MCF 10A (cell line): ENCODE measurements around the gene STAG3. TPM values are rescaled to one million over a fixed set of nuclear protein-coding genes. Genes with fewer than 3 reads are reported as not detected.
"Not testable (repeated sequence)": the region's sequence is repeated elsewhere in the genome, so short reads cannot be mapped to it uniquely, and the experiment has no call there.

Experiments used
- BruUV-seq: library from RNA; stranded (reverse); fragments of 400-500 nt; replicated peaks from 2 replicates; lab custom pipeline; 2021; lab: Mats Ljungman, UMichigan
- CTCF ChIA-PET: fragments of 300-600 bp; sonication (Branson Sonifier 250); formaldehyde crosslinking; extraction: SDS; loops from one replicate; lab custom pipeline; 2021; ENCODE audit warnings: antibody characterized with exemption, inconsistent platforms; lab: Yijun Ruan, JAX
- POLR2A ChIA-PET: fragments of 300-600, 350-650 bp; sonication (Branson Sonifier 250); formaldehyde crosslinking; extraction: SDS; loops from one replicate; lab custom pipeline; 2020; ENCODE audit warnings: antibody characterized with exemption, inconsistent platforms; lab: Yijun Ruan, JAX
- DNase-seq: peaks from one replicate; pipeline ENCODE4 v3.0.0-alpha.2; 2018; ENCODE audit not compliant: unreplicated experiment
- H3K27ac Mint-ChIP-seq: one replicate; pipeline ENCODE4 v1.8.0; 2022; ENCODE audit warnings: mild to moderate bottlenecking, low read depth, mixed read lengths; ENCODE audit not compliant: unreplicated experiment
- H3K27me3 Mint-ChIP-seq: one replicate; pipeline ENCODE4 v1.8.0; 2022; ENCODE audit warnings: mixed read lengths; ENCODE audit not compliant: insufficient read depth, unreplicated experiment
- H3K36me3 Mint-ChIP-seq: one replicate; pipeline ENCODE4 v1.8.0; 2022; ENCODE audit warnings: mild to moderate bottlenecking, moderate library complexity, mixed read lengths; ENCODE audit not compliant: insufficient read depth, unreplicated experiment
- H3K4me1 Mint-ChIP-seq: one replicate; pipeline ENCODE4 v1.8.0; 2022; ENCODE audit warnings: mixed read lengths; ENCODE audit not compliant: insufficient read depth, unreplicated experiment
- H3K4me3 Mint-ChIP-seq: one replicate; pipeline ENCODE4 v1.8.0; 2022; ENCODE audit warnings: mild to moderate bottlenecking, moderate library complexity, mixed read lengths; ENCODE audit not compliant: unreplicated experiment
- H3K9me3 Mint-ChIP-seq: one replicate; pipeline ENCODE4 v1.8.0; 2022; ENCODE audit warnings: mixed read lengths; ENCODE audit not compliant: unreplicated experiment
- intact Hi-C: fragments of 100-400 bp; cut with micrococcal nuclease; formaldehyde crosslinking; loops from 2 replicates; pipeline ENCODE4 v1.14.1; 2022
- microRNA-seq: library from miRNA; unstranded; fragments of <30 nt; microRNA quantifications from one replicate; pipeline ENCODE4 v1.2.0, GENCODE V29; 2022
- total RNA-seq: library from RNA; stranded (reverse); gene quantifications from 2 replicates; pipeline ENCODE4 v1.2.3, GENCODE V29; 2022
- TF ChIP-seq, protein P1 (sequence below): fragments of 200-600 bp; IDR thresholded peaks from one replicate; pipeline ENCODE4 v1.8.0; 2022; ENCODE audit warnings: antibody characterized with exemption, mild to moderate bottlenecking; ENCODE audit not compliant: unreplicated experiment

STAG3 gene
- total RNA-seq, 1 experiment from 2014 or later: 1.5 TPM

DNA sequence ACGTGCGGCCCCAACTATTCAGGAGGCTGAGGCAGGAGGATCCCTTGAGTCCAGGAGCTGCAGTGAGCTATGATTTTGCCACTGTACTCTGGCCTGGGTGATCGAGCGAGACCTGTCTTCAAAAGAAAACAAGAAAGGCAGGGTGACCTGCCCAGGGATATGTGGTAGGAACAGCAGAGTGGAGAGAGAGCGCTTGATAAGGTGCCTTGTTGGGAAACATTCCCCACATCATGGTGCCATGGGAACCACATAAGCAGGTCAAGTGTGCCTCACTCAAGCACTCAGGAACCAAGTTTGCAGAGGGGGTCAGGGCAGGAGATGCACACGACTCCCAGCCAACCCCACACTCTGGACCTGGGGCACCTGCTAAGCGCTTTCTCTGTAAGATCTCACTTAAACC is 79.3 kb downstream of the STAG3 start:
- BruUV-seq: no TSS peak
- no peaks in the 10 kb centered on the region for H3K36me3 Mint-ChIP-seq
- no peaks in the 10 kb centered on the region for H3K27me3 Mint-ChIP-seq

DNA sequence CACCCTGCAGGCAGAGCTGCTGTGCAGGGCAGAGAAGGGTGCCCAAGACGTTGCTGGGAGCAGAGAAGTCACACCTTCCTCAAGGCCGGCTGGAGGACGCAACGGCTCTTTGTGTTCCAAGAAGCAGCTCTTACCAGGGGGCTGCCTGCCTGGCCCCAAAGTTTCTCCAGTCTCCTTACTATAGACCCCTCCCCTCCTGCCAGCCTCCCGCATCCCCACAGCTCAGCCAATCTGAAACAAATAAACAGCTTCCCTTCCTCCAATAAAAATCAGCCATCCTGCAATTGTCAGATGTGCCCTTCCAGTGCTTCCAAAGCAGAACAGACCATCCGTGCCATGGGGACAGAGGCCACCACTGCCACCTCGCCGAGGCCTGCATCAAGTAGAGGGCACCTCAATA is 82.3 kb downstream of the STAG3 start:
- H3K4me3 Mint-ChIP-seq, H3K4me1 Mint-ChIP-seq, POLR2A ChIA-PET, DNase-seq, BruUV-seq, H3K36me3 Mint-ChIP-seq, H3K9me3 Mint-ChIP-seq, intact Hi-C loops, CTCF ChIA-PET, H3K27ac Mint-ChIP-seq, H3K27me3 Mint-ChIP-seq: not testable (repeated sequence)

More for the DNA sequence above, 79.3 kb downstream of the STAG3 start:
- TF ChIP-seq, protein P1, sequence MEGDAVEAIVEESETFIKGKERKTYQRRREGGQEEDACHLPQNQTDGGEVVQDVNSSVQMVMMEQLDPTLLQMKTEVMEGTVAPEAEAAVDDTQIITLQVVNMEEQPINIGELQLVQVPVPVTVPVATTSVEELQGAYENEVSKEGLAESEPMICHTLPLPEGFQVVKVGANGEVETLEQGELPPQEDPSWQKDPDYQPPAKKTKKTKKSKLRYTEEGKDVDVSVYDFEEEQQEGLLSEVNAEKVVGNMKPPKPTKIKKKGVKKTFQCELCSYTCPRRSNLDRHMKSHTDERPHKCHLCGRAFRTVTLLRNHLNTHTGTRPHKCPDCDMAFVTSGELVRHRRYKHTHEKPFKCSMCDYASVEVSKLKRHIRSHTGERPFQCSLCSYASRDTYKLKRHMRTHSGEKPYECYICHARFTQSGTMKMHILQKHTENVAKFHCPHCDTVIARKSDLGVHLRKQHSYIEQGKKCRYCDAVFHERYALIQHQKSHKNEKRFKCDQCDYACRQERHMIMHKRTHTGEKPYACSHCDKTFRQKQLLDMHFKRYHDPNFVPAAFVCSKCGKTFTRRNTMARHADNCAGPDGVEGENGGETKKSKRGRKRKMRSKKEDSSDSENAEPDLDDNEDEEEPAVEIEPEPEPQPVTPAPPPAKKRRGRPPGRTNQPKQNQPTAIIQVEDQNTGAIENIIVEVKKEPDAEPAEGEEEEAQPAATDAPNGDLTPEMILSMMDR: no peak
- Mint-ChIP-seq H3K4me1 (no peaks in the 10 kb centered on the region), H3K4me3 (no peak overlapping the region), H3K27ac (peak overlapping the region; percentile 50), H3K9me3 (no peaks in the 10 kb centered on the region)
- intact Hi-C loops: no loop called here
- ChIA-PET CTCF (no interaction called here), POLR2A (no interaction called here)
- DNase-seq: no peak

DNA sequence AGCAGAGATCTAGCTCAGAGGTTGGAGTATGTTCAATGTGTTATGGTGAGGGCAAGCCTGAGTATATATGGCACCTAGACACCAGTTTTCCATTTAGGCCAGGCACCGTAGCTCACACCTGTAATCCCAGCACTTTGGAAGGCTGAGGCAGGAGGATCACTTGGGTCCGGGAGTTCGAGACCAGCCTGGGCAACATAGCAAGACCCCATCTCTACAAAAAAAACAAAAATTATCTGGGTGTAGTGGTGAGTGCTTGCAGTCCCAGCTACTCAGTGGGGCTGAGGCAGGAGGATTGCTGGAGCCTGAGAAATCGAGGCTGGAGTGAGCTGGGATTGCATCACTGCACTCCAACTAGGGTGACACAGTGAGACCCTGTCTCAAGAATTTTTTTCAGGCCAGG is 85.2 kb downstream of the STAG3 start:
- H3K36me3 Mint-ChIP-seq, intact Hi-C loops, BruUV-seq, H3K27me3 Mint-ChIP-seq, H3K27ac Mint-ChIP-seq, H3K4me3 Mint-ChIP-seq, DNase-seq, H3K9me3 Mint-ChIP-seq, POLR2A ChIA-PET, H3K4me1 Mint-ChIP-seq: not testable (repeated sequence)
- CTCF ChIA-PET: interaction anchor here (0.6 kb wide), 1 partner anchor 133 kb away, joined by 3 read pairs; no protein-coding TSS in a partner anchor

Small RNAs within 50 kb of the gene (microRNA-seq; reads per million reads assigned to microRNA genes)
- not detected for gene MIR4658

Other genes with a start within 250 kb of the STAG3 start
- not detected in 2 replicates for gene GJC3, start 248.3 kb upstream of the STAG3 start, total RNA-seq
- gene AZGP1, start 201.9 kb upstream of the STAG3 start, total RNA-seq: 0.58 and 0.59 TPM in 2 replicates
- gene ZKSCAN1, start 162.3 kb upstream of the STAG3 start, total RNA-seq: 80.2 and 86.2 TPM in 2 replicates
- 13.8 and 14.7 TPM in 2 replicates for gene ZSCAN21, start 128.1 kb upstream of the STAG3 start, total RNA-seq
- gene ZNF3, start 96.2 kb upstream of the STAG3 start, total RNA-seq: 23.7 and 24.8 TPM in 2 replicates
- gene COPS6, start 88.9 kb upstream of the STAG3 start, total RNA-seq: 85.2 and 103 TPM in 2 replicates
- gene MCM7, start 76.5 kb upstream of the STAG3 start, total RNA-seq: 38.5 and 67.8 TPM in 2 replicates
- gene AP4M1, start 76.3 kb upstream of the STAG3 start, total RNA-seq: 13.5 and 13.6 TPM in 2 replicates
- gene TAF6, start 58.6 kb upstream of the STAG3 start, total RNA-seq: 47.2 and 58.9 TPM in 2 replicates
- 2.9 and 3.0 TPM in 2 replicates for gene CNPY4, start 58.3 kb upstream of the STAG3 start, total RNA-seq
- 2.5 and 3.2 TPM in 2 replicates for gene MBLAC1, start 51.0 kb upstream of the STAG3 start, total RNA-seq
- 76.6 and 87.3 TPM in 2 replicates for gene LAMTOR4, start 29.0 kb upstream of the STAG3 start, total RNA-seq
- 18.0 and 21.7 TPM in 2 replicates for gene TRAPPC14, start 19.2 kb upstream of the STAG3 start, total RNA-seq
- gene GAL3ST4, start 9.3 kb upstream of the STAG3 start, total RNA-seq: 0.17 and 0.26 TPM in 2 replicates
- 0.65 and 1.0 TPM in 2 replicates for gene GPC2, start 537 bp upstream of the STAG3 start, total RNA-seq
- gene PVRIG, start 42.0 kb downstream of the STAG3 start, total RNA-seq: 0.74 TPM in 1 of 2 replicates, not detected in the other
- not detected in 2 replicates for gene SPDYE3, start 129.8 kb downstream of the STAG3 start, total RNA-seq
- 39.8 and 56.2 TPM in 2 replicates for gene PILRB, start 180.2 kb downstream of the STAG3 start, total RNA-seq
- 0.65 and 1.6 TPM in 2 replicates for gene PILRA, start 195.6 kb downstream of the STAG3 start, total RNA-seq